ENCODE data around the gene INPP5A. TPM values are rescaled to one million over a fixed set of nuclear protein-coding genes. Genes with fewer than 3 reads are reported as not detected.
"Not testable (repeated sequence)": the region's sequence is repeated elsewhere in the genome, so short reads cannot be mapped to it uniquely, and the experiment has no call there.

Gene INPP5A
- total and polyA plus RNA-seq, 10 of the 15 experiments (the other 5 are each of a cell fraction or from before 2014, with no cell fraction given): 0.52 to 15.0 (median 6.3) TPM

GRCh38 chr10:132597654-132598053 is 60.1 kb downstream of the INPP5A start:
- H4K20me1 ChIP-seq (ENCODE audit: control insufficient read depth, insufficient read depth): no peaks in the 10 kb centered on the region
- no peak overlapping the region for H3K4me2 ChIP-seq (ENCODE audit: control insufficient read depth, insufficient read depth)
- H3K9ac ChIP-seq (ENCODE audit: control insufficient read depth, insufficient read depth, low read length): no peak overlapping the region
- SMC1A ChIA-PET (ENCODE audit: uncharacterized antibody, unreplicated experiment): no interaction called here
- H3K27ac ChIP-seq (ENCODE audit: control insufficient read depth, insufficient read depth): no peak overlapping the region
- H3K27me3 ChIP-seq (replicated peaks in 1 of 2; ENCODE audit: control insufficient read depth in 2 of 2, insufficient read depth in 2 of 2, low read length in 1 of 2): no peaks in the 10 kb centered on the region
- in situ Hi-C loops (cut with MboI) (no loop called here), intact Hi-C loops (cut with micrococcal nuclease; ENCODE audit: unreplicated experiment) (no loop called here)
- H3K9me3 ChIP-seq (replicated peaks; ENCODE audit: control insufficient read depth, insufficient read depth, low read length): peaks cover 10% of the 10 kb centered on the region; the same call in 2 of the 3 replicates
- peaks cover 16% of the 10 kb centered on the region for H3K4me1 ChIP-seq (ENCODE audit: control insufficient read depth, insufficient read depth, low read length)
- RAD21 ChIA-PET (ENCODE audit: unreplicated experiment): no interaction called here
- H2AFZ ChIP-seq (ENCODE audit: control insufficient read depth, low read depth, low read length): no peak overlapping the region
- no peaks in the 10 kb centered on the region for H3K36me3 ChIP-seq (ENCODE audit: control insufficient read depth in 2 of 2, insufficient read depth in 2 of 2, low read length in 1 of 2)
- 91% methylated on average over 21 of the region's 21 CpGs for WGBS (ENCODE audit: insufficient coverage, insufficient replicate concordance, low lambda C conversion rate, missing lambda C conversion rate)
- CTCF ChIA-PET: no interaction called here
- peaks cover 12% of the 10 kb centered on the region for H3K79me2 ChIP-seq (ENCODE audit: control insufficient read depth, insufficient read depth, low read length)
- FAIRE-seq (no peak), DNase-seq (ENCODE audit: low read depth, low spot score) (no peak), ATAC-seq (no peak)
- no peak overlapping the region for H3K4me3 ChIP-seq
- BruUV-seq (replicated peaks): no TSS peak
- no peak for TF ChIP-seq CBX5 (IDR thresholded peaks at IDR 0.05; ENCODE audit: low read depth)
- TF ChIP-seq BMI1 (IDR thresholded peaks at IDR 0.05; ENCODE audit: borderline replicate concordance): no peak
- TF ChIP-seq RELA (IDR thresholded peaks at IDR 0.05; ENCODE audit: borderline replicate concordance, partially characterized antibody): no peak
- TF ChIP-seq ZNF207 (IDR thresholded peaks at IDR 0.05; ENCODE audit: borderline replicate concordance): no peak
- POLR2A ChIA-PET: no interaction called here

DNA sequence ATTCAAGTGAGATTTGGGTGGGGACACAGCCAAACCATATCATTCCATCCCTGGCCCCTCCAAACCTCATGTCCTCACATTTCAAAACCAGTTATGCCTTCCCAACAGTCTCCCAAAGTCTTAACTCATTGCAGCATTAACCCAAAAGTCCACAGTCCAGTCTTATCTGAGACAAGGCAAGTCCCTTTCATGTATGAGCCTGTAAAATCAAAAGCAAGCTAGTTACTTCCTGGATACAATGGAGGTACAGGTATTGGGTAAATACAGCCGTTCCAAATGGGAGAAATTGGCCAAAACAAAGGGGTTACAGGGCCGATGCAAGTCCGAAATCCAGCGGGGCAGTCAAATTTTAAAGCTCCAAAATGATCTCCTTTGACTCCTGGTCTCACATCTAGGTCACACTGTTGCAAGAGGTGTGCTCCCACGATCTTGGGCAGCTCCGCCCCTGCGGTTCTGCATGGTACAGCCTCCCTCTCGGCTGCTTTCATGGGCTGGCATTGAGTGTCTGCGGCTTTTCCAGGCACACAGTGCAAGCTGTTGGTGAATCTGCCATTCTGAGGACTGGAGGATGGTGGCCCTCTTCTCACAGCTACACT is 61.5 kb downstream of the INPP5A start:
- H2AFZ ChIP-seq (ENCODE audit: control insufficient read depth, low read depth, low read length); in situ Hi-C loops (cut with MboI); H3K27me3 ChIP-seq (replicated peaks in 1 of 2; ENCODE audit: control insufficient read depth in 2 of 2, insufficient read depth in 2 of 2, low read length in 1 of 2); H3K9me3 ChIP-seq (replicated peaks; ENCODE audit: control insufficient read depth, insufficient read depth, low read length); H3K4me1 ChIP-seq (ENCODE audit: control insufficient read depth, insufficient read depth, low read length); BruUV-seq (replicated peaks); H3K4me3 ChIP-seq; H3K79me2 ChIP-seq (ENCODE audit: control insufficient read depth, insufficient read depth, low read length); FAIRE-seq; CTCF ChIA-PET; RAD21 ChIA-PET (ENCODE audit: unreplicated experiment); H3K27ac ChIP-seq (ENCODE audit: control insufficient read depth, insufficient read depth); intact Hi-C loops (cut with micrococcal nuclease; ENCODE audit: unreplicated experiment); H3K4me2 ChIP-seq (ENCODE audit: control insufficient read depth, insufficient read depth); DNase-seq (ENCODE audit: low read depth, low spot score); H3K36me3 ChIP-seq (ENCODE audit: control insufficient read depth in 2 of 2, insufficient read depth in 2 of 2, low read length in 1 of 2); H4K20me1 ChIP-seq (ENCODE audit: control insufficient read depth, insufficient read depth); H3K9ac ChIP-seq (ENCODE audit: control insufficient read depth, insufficient read depth, low read length); ATAC-seq: not testable (repeated sequence)
- 90% methylated on average over 9 of the region's 9 CpGs for WGBS (ENCODE audit: insufficient coverage, insufficient replicate concordance, low lambda C conversion rate, missing lambda C conversion rate)
- ChIA-PET POLR2A (interaction anchor here (0.6 kb wide), 1 partner anchor 31 kb away, joined by 3 read pairs; no protein-coding TSS in a partner anchor), SMC1A (ENCODE audit: uncharacterized antibody, unreplicated experiment) (interaction anchor here (1.2 kb wide), 1 partner anchor 27 kb away, joined by 4 read pairs; no protein-coding TSS in a partner anchor)

All from GM12878 (cell line).